ENCODE data around the gene PCGF2. TPM values are rescaled to one million over a fixed set of nuclear protein-coding genes. Genes with fewer than 3 reads are reported as not detected.

The PCGF2 gene
- total RNA-seq, 1 donor from 2014 or later = 74.6 TPM

DNA sequence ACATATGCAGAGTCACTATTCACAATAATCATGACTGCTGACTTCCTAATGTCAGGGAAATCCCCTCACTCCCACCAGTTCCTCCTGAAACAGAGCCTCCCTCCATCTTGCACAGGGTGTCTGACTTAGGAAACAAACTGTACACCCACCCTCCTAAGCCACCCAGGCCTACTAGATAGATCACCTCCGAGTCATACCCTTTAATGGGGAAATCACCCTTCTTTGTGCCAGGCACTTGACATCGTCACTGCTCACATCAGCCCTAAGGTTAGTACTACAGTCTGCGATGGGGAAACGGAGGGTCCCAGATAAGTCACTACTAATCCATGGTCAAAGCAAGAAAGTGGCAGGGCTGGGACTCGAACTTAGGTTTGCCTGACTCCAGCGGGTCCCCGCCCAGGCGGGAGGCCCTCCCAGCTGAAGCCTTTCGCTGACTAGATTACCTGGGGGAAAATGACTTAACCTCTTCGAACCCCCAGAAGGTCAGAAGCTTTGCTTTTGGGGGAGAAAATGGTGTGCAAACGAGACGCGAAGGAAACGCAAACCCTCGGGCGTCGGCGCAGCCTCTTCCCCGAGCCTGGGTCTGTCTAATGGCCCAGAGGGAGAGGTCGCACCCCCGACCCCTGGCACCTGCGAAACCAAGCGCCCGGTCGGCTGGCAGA lies 46.5 kb downstream of the PCGF2 start:
- no peak for DNase-seq (ENCODE audit: extremely low spot score, unreplicated experiment)
- Mint-ChIP-seq H3K9me3 (no peaks in the 10 kb centered on the region), H3K36me3 (no peaks in the 10 kb centered on the region), H3K27me3 (peaks cover 28% of the 10 kb centered on the region), H3K4me3 (peak overlapping the region; percentile 86), H3K27ac (peak overlapping the region; percentile 95), H3K4me1 (ENCODE audit: unreplicated experiment) (peaks cover 24% of the 10 kb centered on the region)
- TF ChIP-seq, protein P1, sequence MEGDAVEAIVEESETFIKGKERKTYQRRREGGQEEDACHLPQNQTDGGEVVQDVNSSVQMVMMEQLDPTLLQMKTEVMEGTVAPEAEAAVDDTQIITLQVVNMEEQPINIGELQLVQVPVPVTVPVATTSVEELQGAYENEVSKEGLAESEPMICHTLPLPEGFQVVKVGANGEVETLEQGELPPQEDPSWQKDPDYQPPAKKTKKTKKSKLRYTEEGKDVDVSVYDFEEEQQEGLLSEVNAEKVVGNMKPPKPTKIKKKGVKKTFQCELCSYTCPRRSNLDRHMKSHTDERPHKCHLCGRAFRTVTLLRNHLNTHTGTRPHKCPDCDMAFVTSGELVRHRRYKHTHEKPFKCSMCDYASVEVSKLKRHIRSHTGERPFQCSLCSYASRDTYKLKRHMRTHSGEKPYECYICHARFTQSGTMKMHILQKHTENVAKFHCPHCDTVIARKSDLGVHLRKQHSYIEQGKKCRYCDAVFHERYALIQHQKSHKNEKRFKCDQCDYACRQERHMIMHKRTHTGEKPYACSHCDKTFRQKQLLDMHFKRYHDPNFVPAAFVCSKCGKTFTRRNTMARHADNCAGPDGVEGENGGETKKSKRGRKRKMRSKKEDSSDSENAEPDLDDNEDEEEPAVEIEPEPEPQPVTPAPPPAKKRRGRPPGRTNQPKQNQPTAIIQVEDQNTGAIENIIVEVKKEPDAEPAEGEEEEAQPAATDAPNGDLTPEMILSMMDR (conservative IDR thresholded peaks at IDR 0.05) = no peak

- peaks cover 19% of the 10 kb centered on the region for H3K4me1 Mint-ChIP-seq (ENCODE audit: unreplicated experiment)
- peaks cover 24% of the 10 kb centered on the region for H3K27me3 Mint-ChIP-seq
- TF ChIP-seq, protein P1 (conservative IDR thresholded peaks at IDR 0.05) = no peak
- peak overlapping the region; percentile 95 for H3K27ac Mint-ChIP-seq
- DNase-seq (ENCODE audit: extremely low spot score, unreplicated experiment) = no peak
- H3K36me3 Mint-ChIP-seq = no peaks in the 10 kb centered on the region
- no peaks in the 10 kb centered on the region for H3K9me3 Mint-ChIP-seq
- no peak overlapping the region for H3K4me3 Mint-ChIP-seq
These were observed 49.4 kb downstream of the PCGF2 start for GRCh38 chr17:38698760-38699159.

- Mint-ChIP-seq H3K27me3 (peaks cover 20% of the 10 kb centered on the region), H3K27ac (peak overlapping the region; percentile 30), H3K4me1 (ENCODE audit: unreplicated experiment) (peaks cover 16% of the 10 kb centered on the region), H3K9me3 (no peaks in the 10 kb centered on the region), H3K36me3 (no peaks in the 10 kb centered on the region), H3K4me3 (peak overlapping the region; percentile 3)
- no peak for DNase-seq (ENCODE audit: extremely low spot score, unreplicated experiment)
- TF ChIP-seq, protein P1 (conservative IDR thresholded peaks at IDR 0.05) = no peak
These were observed 50.9 kb downstream of the PCGF2 start for GRCh38 chr17:38697061-38697820.

DNA sequence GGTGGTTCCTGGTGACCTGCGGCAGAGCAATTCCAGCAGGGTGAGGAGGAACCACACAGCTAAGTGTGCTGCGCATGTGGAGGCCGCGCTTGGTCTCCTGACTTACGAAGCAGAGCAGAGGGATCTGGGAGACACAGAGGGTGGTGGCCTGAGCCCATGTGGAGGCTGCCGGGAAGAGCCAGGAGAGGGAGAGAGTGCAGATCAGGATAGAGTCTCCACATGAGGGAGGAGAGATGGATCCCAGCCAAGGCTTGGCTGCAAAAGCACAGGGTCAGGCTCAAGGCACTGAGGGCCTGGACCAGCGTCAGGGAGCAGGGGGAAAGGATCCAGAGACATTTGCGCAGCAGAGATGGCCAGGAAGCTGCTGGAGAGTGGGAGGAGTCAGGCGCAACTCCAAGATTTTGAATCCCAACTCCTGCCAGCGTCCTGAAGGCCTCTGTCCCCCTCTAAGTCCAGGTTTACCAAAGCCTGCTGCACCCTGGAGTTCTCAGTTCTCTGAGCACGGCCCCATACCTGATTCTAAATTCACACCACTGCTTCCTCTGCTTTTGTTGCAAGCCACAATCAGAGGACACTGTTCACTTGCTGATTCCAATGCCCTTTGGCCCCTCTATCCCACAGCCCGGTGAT lies 54.3 kb downstream of the PCGF2 start:
- H3K27me3 Mint-ChIP-seq = peaks cover 15% of the 10 kb centered on the region
- no peak for DNase-seq (ENCODE audit: extremely low spot score, unreplicated experiment)
- H3K4me3 Mint-ChIP-seq = no peak overlapping the region
- TF ChIP-seq, protein P1 (conservative IDR thresholded peaks at IDR 0.05) = no peak
- no peak overlapping the region for H3K27ac Mint-ChIP-seq
- H3K4me1 Mint-ChIP-seq (ENCODE audit: unreplicated experiment) = peaks cover 19% of the 10 kb centered on the region
- H3K9me3 Mint-ChIP-seq = no peaks in the 10 kb centered on the region
- no peaks in the 10 kb centered on the region for H3K36me3 Mint-ChIP-seq

DNA sequence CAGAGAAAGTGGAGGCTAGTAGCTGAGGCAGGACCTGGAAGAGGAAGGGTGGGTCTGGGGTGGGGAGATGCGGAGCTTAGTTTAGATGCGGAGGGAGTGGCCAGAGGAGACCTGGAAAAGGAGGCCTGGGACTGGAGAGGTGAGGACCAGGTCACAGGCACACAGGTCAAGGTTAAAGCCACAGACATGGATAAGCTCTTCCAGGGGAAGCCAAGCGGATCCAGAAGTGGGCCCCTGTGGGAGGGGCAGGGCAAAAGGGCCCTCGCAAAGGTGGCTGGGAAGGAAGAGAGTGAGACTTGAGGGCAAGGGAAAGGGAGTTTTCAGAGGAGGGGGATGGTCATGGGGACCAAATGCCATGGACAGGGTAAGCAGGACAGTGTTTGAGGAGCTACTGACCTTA lies 57.0 kb downstream of the PCGF2 start:
- DNase-seq (ENCODE audit: extremely low spot score, unreplicated experiment) = no peak
- TF ChIP-seq, protein P1 (conservative IDR thresholded peaks at IDR 0.05) = no peak
- H3K27me3 Mint-ChIP-seq = peaks cover 5% of the 10 kb centered on the region
- H3K36me3 Mint-ChIP-seq = no peaks in the 10 kb centered on the region
- H3K9me3 Mint-ChIP-seq = no peaks in the 10 kb centered on the region
- no peak overlapping the region for H3K4me3 Mint-ChIP-seq
- peaks cover 19% of the 10 kb centered on the region for H3K4me1 Mint-ChIP-seq (ENCODE audit: unreplicated experiment)
- no peak overlapping the region for H3K27ac Mint-ChIP-seq
